Endothelial cell of umbilical vein (primary cell): ENCODE measurements around the gene FUT7. TPM values are rescaled to one million over a fixed set of nuclear protein-coding genes. Genes with fewer than 3 reads are reported as not detected.

Experiments
- BruUV-seq: library from RNA; stranded (reverse); fragments of 400-500 nt; replicated peaks from 2 replicates; lab custom pipeline; 2021; lab: Mats Ljungman, UMichigan
- CTCF ChIA-PET: fragments of 300-600, 350-600 bp; sonication (Branson Sonifier 250); formaldehyde crosslinking; loops from one replicate; lab custom pipeline; 2021; ENCODE audit warnings: antibody characterized with exemption, inconsistent platforms; lab: Charles Lee
- POLR2A ChIA-PET: fragments of 300-600, 350-600 bp; sonication (Branson Sonifier 250); formaldehyde crosslinking; loops from one replicate; lab custom pipeline; 2021; ENCODE audit warnings: antibody characterized with exemption, inconsistent platforms; lab: Charles Lee
- DNase-seq: peaks from one replicate; pipeline ENCODE4 v3.0.0-alpha.2; 2011; ENCODE audit warnings: low read depth, low spot score
- FAIRE-seq: peaks from 2 replicates; lab custom pipeline; 2011; peaks lifted over from hg19 to GRCh38; lab: Jason Lieb, UNC
- H2AFZ ChIP-seq: 2 replicates; pipeline ENCODE4 v1.6.0; 2012; ENCODE audit warnings: low read depth, low read length, control low read depth, inconsistent platforms
- H3K27ac ChIP-seq: 2 replicates; pipeline ENCODE4 v1.5.1; 2011; ENCODE audit warnings: low read depth, mild to moderate bottlenecking, control low read depth, low read length, moderate library complexity; ENCODE audit not compliant: insufficient read depth
- H3K27me3 ChIP-seq, 2 experiments: 2 replicates each; pipeline versions ENCODE4 v1.6.0 to v1.6.1; 2011; ENCODE audit warnings: low read length in 2 of 2, mixed read lengths in 1 of 2; ENCODE audit not compliant: control insufficient read depth in 2 of 2, insufficient read depth in 2 of 2
- H3K36me3 ChIP-seq, 2 experiments: 2 replicates in 1 of 2; 3 replicates in 1 of 2; pipeline ENCODE4 v1.5.1; 2011; ENCODE audit warnings: low read length in 2 of 2, mild to moderate bottlenecking in 1 of 2, moderate library complexity in 1 of 2; ENCODE audit not compliant: control insufficient read depth in 2 of 2, insufficient read depth in 2 of 2; ENCODE audit errors: extremely low read depth in 1 of 2
- H3K4me1 ChIP-seq: 3 replicates; pipeline ENCODE4 v1.5.1; 2011; ENCODE audit warnings: mild to moderate bottlenecking, low read length; ENCODE audit not compliant: control insufficient read depth, insufficient read depth; ENCODE audit errors: extremely low read depth
- H3K4me2 ChIP-seq: 2 replicates; pipeline ENCODE4 v1.6.1; 2011; ENCODE audit warnings: low read length, control low read depth, mixed read lengths; ENCODE audit not compliant: insufficient read depth
- H3K4me3 ChIP-seq, 3 experiments: fragments of 200-600 bp in 1 of 3; sonication (generic), shearing (Covaris generic) in 1 of 3; replicated peaks in 1 of 3; 2 replicates each; pipeline ENCODE4 v1.5.1; 2011 to 2016; ENCODE audit warnings: control low read depth in 3 of 3, low read length in 3 of 3, mild to moderate bottlenecking in 2 of 3, inconsistent platforms in 1 of 3, low read depth in 1 of 3, moderate library complexity in 1 of 3; ENCODE audit not compliant: insufficient read depth in 1 of 3
- H3K79me2 ChIP-seq: 2 replicates; pipeline ENCODE4 v1.6.0; 2012; ENCODE audit warnings: low read length, inconsistent platforms; ENCODE audit not compliant: control insufficient read depth, insufficient read depth
- H3K9ac ChIP-seq: replicated peaks from 2 replicates; pipeline ENCODE3; 2011; ENCODE audit warnings: low read length, control low read depth; ENCODE audit not compliant: insufficient read depth; ENCODE audit errors: extremely low read depth
- H3K9me1 ChIP-seq: replicated peaks from 3 replicates; pipeline ENCODE4 v1.6.0; 2011; ENCODE audit warnings: mild to moderate bottlenecking, low read length; ENCODE audit not compliant: control insufficient read depth, insufficient read depth; ENCODE audit errors: extremely low read depth
- H3K9me3 ChIP-seq: replicated peaks from 2 replicates; pipeline ENCODE4 v1.5.1; 2012; ENCODE audit warnings: low read length, inconsistent platforms; ENCODE audit not compliant: control insufficient read depth, insufficient read depth
- H4K20me1 ChIP-seq: replicated peaks from 2 replicates; pipeline ENCODE3; 2011; ENCODE audit warnings: mild to moderate bottlenecking, low read length; ENCODE audit not compliant: control insufficient read depth, insufficient read depth; ENCODE audit errors: extremely low read depth
- EZH2 ChIP-seq: IDR thresholded peaks from 2 replicates; pipeline ENCODE4 v1.6.1; 2012; ENCODE audit warnings: borderline replicate concordance, low read depth, mild to moderate bottlenecking, moderate library complexity, low read length, inconsistent platforms; ENCODE audit not compliant: severe bottlenecking
- FOS ChIP-seq: IDR thresholded peaks from 2 replicates; pipeline ENCODE4 v1.6.1; 2011; ENCODE audit warnings: mild to moderate bottlenecking, low read length, moderate library complexity, borderline replicate concordance; ENCODE audit not compliant: insufficient read depth
- GATA2 ChIP-seq: IDR thresholded peaks from 2 replicates; pipeline ENCODE4 v1.7.0; 2011; ENCODE audit warnings: low read depth, mild to moderate bottlenecking, moderate library complexity, mixed read lengths, low read length; ENCODE audit not compliant: insufficient read length, insufficient read depth
- JUN ChIP-seq: IDR thresholded peaks from 2 replicates; pipeline ENCODE4 v1.6.1; 2011; ENCODE audit warnings: borderline replicate concordance, low read depth; ENCODE audit not compliant: insufficient read length, insufficient read depth
- MYC ChIP-seq: IDR thresholded peaks from one replicate; pipeline ENCODE4 v1.6.1; 2011; ENCODE audit warnings: mild to moderate bottlenecking, low read depth, low read length
- POLR2A ChIP-seq: IDR thresholded peaks from 2 replicates; pipeline ENCODE4 v1.6.1; 2012; ENCODE audit warnings: low read depth, mild to moderate bottlenecking, control low read depth, low read length
- POLR2AphosphoS5 ChIP-seq: IDR thresholded peaks from 2 replicates; pipeline ENCODE4 v1.6.1; 2012; ENCODE audit warnings: low read depth, mild to moderate bottlenecking, control low read depth, low read length, moderate library complexity; ENCODE audit not compliant: insufficient read depth
- dilution Hi-C: fragments of 300-500 bp; cut with MboI; formaldehyde crosslinking; loops from one replicate; pipeline ENCODE4 v1.15.0; 2019; ENCODE audit warnings: low sequenced_read_pairs; ENCODE audit not compliant: extremely low pct_ligation_motif_present
- intact Hi-C: fragments of 100-400 bp; cut with micrococcal nuclease; formaldehyde crosslinking; loops from one replicate; pipeline ENCODE4 v1.10.0; 2022
- polyA plus RNA-seq, 4 experiments: library from polyadenylated mRNA; depleted of rRNA in 3 of 4; stranded (reverse) in 3 of 4; unstranded in 1 of 4; fragments of >200 nt; gene quantifications; 2 replicates each; pipeline versions ENCODE4 v1.2.1 to v1.2.3, GENCODE V29; 2011 to 2012; ENCODE audit warnings: missing spikeins in 1 of 4
- total RNA-seq: library from RNA; stranded (reverse); gene quantifications from 2 replicates; pipeline ENCODE4 v1.2.3, GENCODE V29; 2021
- TF ChIP-seq, protein P1 (sequence below): IDR thresholded peaks from 2 replicates; pipeline ENCODE4 v1.6.1; 2011; ENCODE audit not compliant: insufficient read depth, insufficient read length
- TF ChIP-seq, protein P2 (sequence below), 2 donors: IDR thresholded peaks; 1 replicate in 1 of 2; 2 replicates in 1 of 2; pipeline ENCODE4 v1.5.1; 2011; ENCODE audit warnings: low read length in 2 of 2, mild to moderate bottlenecking in 2 of 2, moderate library complexity in 2 of 2, control low read depth in 1 of 2, inconsistent platforms in 1 of 2, low read depth in 1 of 2; ENCODE audit not compliant: insufficient read depth in 1 of 2; ENCODE audit errors: extremely low read depth in 1 of 2

The FUT7 gene
- total and polyA plus RNA-seq, 2 donors (not counting 3 experiments of a cell fraction or from before 2014, with no cell fraction given) = not detected

DNA sequence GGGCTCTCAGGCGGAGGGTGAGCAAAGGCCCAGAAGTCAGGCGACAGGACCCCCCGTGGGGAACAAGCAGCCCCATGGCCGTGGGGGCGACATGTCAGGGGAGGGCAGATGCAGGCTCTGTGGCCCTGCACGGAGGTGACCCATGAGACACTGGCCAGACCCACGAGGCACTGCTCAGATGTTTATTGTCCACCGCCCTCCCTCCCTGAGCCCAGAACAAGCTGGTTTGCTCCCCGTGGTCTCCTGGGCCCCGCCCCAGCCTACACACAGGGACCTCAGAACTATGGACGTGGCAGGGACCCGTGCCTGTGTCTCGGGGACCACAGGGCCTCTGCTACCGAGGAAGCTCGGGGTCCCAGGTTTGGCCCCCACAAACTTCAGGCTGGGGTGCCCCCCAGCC lies 1.9 kb downstream of the FUT7 start:
- Histone ChIP-seq H3K79me2 (no peaks in the 10 kb centered on the region), H3K4me3 (no peak overlapping the region), H3K9me3 (no peaks in the 10 kb centered on the region), H4K20me1 (no peaks in the 10 kb centered on the region), H3K9ac (no peak overlapping the region), H3K9me1 (no peaks in the 10 kb centered on the region), H3K4me1 (peaks cover 12% of the 10 kb centered on the region), H3K27me3 (no peaks in the 10 kb centered on the region), H3K4me2 (no peak overlapping the region), H3K36me3 (no peaks in the 10 kb centered on the region), H3K27ac (no peak overlapping the region), H2AFZ (no peak overlapping the region)
- ChIA-PET POLR2A (no interaction called here), CTCF (interaction anchor here (0.6 to 4.5 kb wide), 53 partner anchors 9 to 269 kb away, joined by 3 to 34 read pairs (median 6); partner anchors contain the start of genes AJM1, ANAPC2, CCDC183 and CLIC3)
- FAIRE-seq (no peak), DNase-seq (no peak)
- intact Hi-C loops (no loop called here), dilution Hi-C loops (no loop called here)
- BruUV-seq = no TSS peak
- TF ChIP-seq MYC (no peak), POLR2A (no peak), POLR2AphosphoS5 (no peak), GATA2 (no peak), JUN (no peak), EZH2 (no peak), FOS (no peak)
- TF ChIP-seq, protein P1, sequence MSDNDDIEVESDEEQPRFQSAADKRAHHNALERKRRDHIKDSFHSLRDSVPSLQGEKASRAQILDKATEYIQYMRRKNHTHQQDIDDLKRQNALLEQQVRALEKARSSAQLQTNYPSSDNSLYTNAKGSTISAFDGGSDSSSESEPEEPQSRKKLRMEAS = no peak
- TF ChIP-seq, protein P2, sequence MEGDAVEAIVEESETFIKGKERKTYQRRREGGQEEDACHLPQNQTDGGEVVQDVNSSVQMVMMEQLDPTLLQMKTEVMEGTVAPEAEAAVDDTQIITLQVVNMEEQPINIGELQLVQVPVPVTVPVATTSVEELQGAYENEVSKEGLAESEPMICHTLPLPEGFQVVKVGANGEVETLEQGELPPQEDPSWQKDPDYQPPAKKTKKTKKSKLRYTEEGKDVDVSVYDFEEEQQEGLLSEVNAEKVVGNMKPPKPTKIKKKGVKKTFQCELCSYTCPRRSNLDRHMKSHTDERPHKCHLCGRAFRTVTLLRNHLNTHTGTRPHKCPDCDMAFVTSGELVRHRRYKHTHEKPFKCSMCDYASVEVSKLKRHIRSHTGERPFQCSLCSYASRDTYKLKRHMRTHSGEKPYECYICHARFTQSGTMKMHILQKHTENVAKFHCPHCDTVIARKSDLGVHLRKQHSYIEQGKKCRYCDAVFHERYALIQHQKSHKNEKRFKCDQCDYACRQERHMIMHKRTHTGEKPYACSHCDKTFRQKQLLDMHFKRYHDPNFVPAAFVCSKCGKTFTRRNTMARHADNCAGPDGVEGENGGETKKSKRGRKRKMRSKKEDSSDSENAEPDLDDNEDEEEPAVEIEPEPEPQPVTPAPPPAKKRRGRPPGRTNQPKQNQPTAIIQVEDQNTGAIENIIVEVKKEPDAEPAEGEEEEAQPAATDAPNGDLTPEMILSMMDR (IDR thresholded peaks at IDR 0.05; ENCODE audit: extremely low read depth in 1 of 2, insufficient read depth in 1 of 2, low read depth in 1 of 2, low read length in 2 of 2) = no peak
